MM.1S (cell line): Measurements from ENCODE around the gene LYSMD4.

Source experiments
- DNase-seq: peaks from one replicate; pipeline ENCODE4 v3.0.0-alpha.2; 2015
- H2AFZ ChIP-seq: fragments of 300-600 bp; sonication (generic); 2 replicates; pipeline ENCODE4 v1.6.0; 2016; ENCODE audit warnings: antibody characterized with exemption, low read length
- H3F3A ChIP-seq: fragments of 300-600 bp; sonication (generic); 2 replicates; pipeline ENCODE4 v1.6.1; 2016; ENCODE audit warnings: mild to moderate bottlenecking, antibody characterized with exemption, low read length, moderate library complexity, mixed read lengths; ENCODE audit not compliant: insufficient read depth
- H3K27ac ChIP-seq: fragments of 300-600 bp; sonication (generic); 2 replicates; pipeline ENCODE4 v1.5.1; 2016; ENCODE audit warnings: mild to moderate bottlenecking, low read length
- H3K27me3 ChIP-seq: fragments of 300-600 bp; sonication (generic); replicated peaks from 2 replicates; pipeline ENCODE4 v1.6.0; 2016; ENCODE audit warnings: low read length; ENCODE audit not compliant: insufficient read depth
- H3K36me3 ChIP-seq: fragments of 300-600 bp; sonication (generic); replicated peaks from 2 replicates; pipeline ENCODE4 v1.6.1; 2016; ENCODE audit warnings: mild to moderate bottlenecking, low read length, mixed read lengths; ENCODE audit not compliant: insufficient read depth
- H3K4me1 ChIP-seq: fragments of 300-600 bp; sonication (generic); 2 replicates; pipeline ENCODE4 v1.6.1; 2016; ENCODE audit warnings: low read length, mixed read lengths
- H3K4me2 ChIP-seq: fragments of 300-600 bp; sonication (generic); 2 replicates; pipeline ENCODE4 v1.6.0; 2016; ENCODE audit warnings: low read depth, low read length
- H3K4me3 ChIP-seq: fragments of 300-600 bp; sonication (generic); 2 replicates; pipeline ENCODE4 v1.5.1; 2016; ENCODE audit warnings: low read length, mixed read lengths
- H3K79me2 ChIP-seq: fragments of 300-600 bp; sonication (generic); 2 replicates; pipeline ENCODE4 v1.6.1; 2016; ENCODE audit warnings: mixed run types, low read length, mixed read lengths
- H3K9ac ChIP-seq: fragments of 300-600 bp; sonication (generic); 2 replicates; pipeline ENCODE4 v1.6.1; 2016; ENCODE audit warnings: low read length, mixed read lengths
- H3K9me2 ChIP-seq: fragments of 300-600 bp; sonication (generic); replicated peaks from 2 replicates; pipeline ENCODE4 v1.6.1; 2016; ENCODE audit warnings: mild to moderate bottlenecking, low read length, mixed read lengths; ENCODE audit not compliant: insufficient read depth
- H3K9me3 ChIP-seq: fragments of 300-600 bp; sonication (generic); replicated peaks from 2 replicates; pipeline ENCODE4 v1.6.1; 2016; ENCODE audit warnings: mild to moderate bottlenecking, low read length, mixed read lengths; ENCODE audit not compliant: insufficient read depth
- H4K20me1 ChIP-seq: fragments of 300-600 bp; sonication (generic); 2 replicates; pipeline ENCODE4 v1.6.1; 2016; ENCODE audit warnings: mild to moderate bottlenecking, low read length, moderate library complexity, mixed read lengths; ENCODE audit not compliant: insufficient read depth
- CTCF ChIP-seq: fragments of 300-600 bp; sonication (generic); IDR thresholded peaks from 2 replicates; pipeline ENCODE4 v1.5.1; 2016; ENCODE audit warnings: antibody characterized with exemption, low read length, mixed read lengths
- EZH2 ChIP-seq: fragments of 300-600 bp; sonication (generic); optimal IDR thresholded peaks from 2 replicates; pipeline ENCODE3; 2017; ENCODE audit warnings: low read depth, mild to moderate bottlenecking, antibody characterized with exemption, low read length, mixed read lengths
- EZH2phosphoT487 ChIP-seq: fragments of 300-600 bp; sonication (generic); IDR thresholded peaks from 2 replicates; pipeline ENCODE4 v1.6.1; 2018; ENCODE audit warnings: antibody characterized with exemption, low read length

Gene LYSMD4

GRCh38 chr15:99745370-99746086 is 12.3 kb upstream of the LYSMD4 start:
- Histone ChIP-seq H3K9ac (no peak overlapping the region), H3K4me3 (no peak overlapping the region), H3K27me3 (no peaks in the 10 kb centered on the region), H3K9me3 (no peaks in the 10 kb centered on the region), H3K4me2 (no peak overlapping the region), H2AFZ (no peak overlapping the region), H3F3A (no peaks in the 10 kb centered on the region), H3K9me2 (no peaks in the 10 kb centered on the region), H3K36me3 (no peaks in the 10 kb centered on the region), H3K4me1 (no peaks in the 10 kb centered on the region), H3K79me2 (no peaks in the 10 kb centered on the region), H3K27ac (no peak overlapping the region), H4K20me1 (no peaks in the 10 kb centered on the region)
- DNase-seq: no peak
- no peak for TF ChIP-seq EZH2phosphoT487
- TF ChIP-seq EZH2: no peak
- no peak for TF ChIP-seq CTCF

DNA sequence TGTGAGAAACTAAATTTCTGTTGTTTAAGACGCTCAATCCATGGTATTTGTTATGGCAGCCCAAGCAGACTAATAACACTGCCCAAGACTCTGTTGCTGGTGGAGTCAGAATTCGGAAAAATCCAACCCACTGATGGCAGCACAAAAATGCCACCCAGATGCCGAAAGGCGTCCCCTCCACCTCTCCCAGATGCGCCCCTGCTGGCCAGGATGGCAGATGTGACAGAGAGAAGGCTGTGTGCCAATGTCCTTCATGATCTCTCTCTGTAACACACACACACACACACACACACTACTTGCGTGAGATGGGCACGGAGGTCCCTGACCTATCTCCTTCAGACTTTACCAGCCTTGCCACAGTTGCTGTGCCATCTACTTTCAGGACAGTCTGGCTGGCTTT is 10.9 kb upstream of the LYSMD4 start:
- no peaks in the 10 kb centered on the region for H3F3A ChIP-seq
- no peaks in the 10 kb centered on the region for H3K9me2 ChIP-seq
- no peak for DNase-seq
- H3K36me3 ChIP-seq: no peaks in the 10 kb centered on the region
- H3K9me3 ChIP-seq: no peaks in the 10 kb centered on the region
- H3K4me1 ChIP-seq: no peaks in the 10 kb centered on the region
- H3K27me3 ChIP-seq: no peaks in the 10 kb centered on the region
- no peak overlapping the region for H3K4me2 ChIP-seq
- no peak overlapping the region for H3K4me3 ChIP-seq
- no peak overlapping the region for H3K9ac ChIP-seq
- H3K27ac ChIP-seq: no peak overlapping the region
- no peaks in the 10 kb centered on the region for H4K20me1 ChIP-seq
- H2AFZ ChIP-seq: no peak overlapping the region
- no peaks in the 10 kb centered on the region for H3K79me2 ChIP-seq
- TF ChIP-seq EZH2 (no peak), CTCF (no peak; the same call in 1 of the 2 replicates)

- no peaks in the 10 kb centered on the region for H4K20me1 ChIP-seq
- H3K79me2 ChIP-seq: no peaks in the 10 kb centered on the region
- H3K4me1 ChIP-seq: no peaks in the 10 kb centered on the region
- H3K9me2 ChIP-seq: no peaks in the 10 kb centered on the region
- TF ChIP-seq CTCF (no peak), EZH2 (no peak), EZH2phosphoT487 (no peak)
- H3K9me3 ChIP-seq: no peaks in the 10 kb centered on the region
- no peaks in the 10 kb centered on the region for H3K27me3 ChIP-seq
- DNase-seq: no peak
- no peak overlapping the region for H3K4me2 ChIP-seq
- H3K27ac ChIP-seq: no peak overlapping the region
- H3F3A ChIP-seq: no peaks in the 10 kb centered on the region
- no peak overlapping the region for H2AFZ ChIP-seq
- no peaks in the 10 kb centered on the region for H3K36me3 ChIP-seq
- H3K4me3 ChIP-seq: no peak overlapping the region
- no peak overlapping the region for H3K9ac ChIP-seq
Measured at GRCh38 chr15:99741835-99742234, 8.6 kb upstream of the LYSMD4 start.
